BE2C (cell line): ENCODE data around the gene MYBPHL.

ENCODE experiments used
- DNase-seq: peaks from one replicate; pipeline ENCODE4 v3.0.0-alpha.2; 2020
- H3K27me3 ChIP-seq: fragments of 250-450 bp; sonication (Bioruptor Pico); 2 replicates; pipeline ENCODE4 v1.5.1; 2020; ENCODE audit warnings: mild to moderate bottlenecking
- H3K36me3 ChIP-seq: fragments of 250-450 bp; sonication (Bioruptor Pico); 2 replicates; pipeline ENCODE4 v1.5.1; 2020; ENCODE audit warnings: mild to moderate bottlenecking
- H3K4me1 ChIP-seq: fragments of 250-450 bp; sonication (Bioruptor Pico); 2 replicates; pipeline ENCODE4 v1.5.1; 2020
- H3K4me3 ChIP-seq: 2 replicates; pipeline ENCODE4 v1.5.1; 2011; ENCODE audit warnings: low read depth, low read length
- H3K9me3 ChIP-seq: fragments of 250-450 bp; sonication (Bioruptor Pico); 2 replicates; pipeline ENCODE4 v1.5.1; 2020
- CTCF ChIP-seq: IDR thresholded peaks from 2 replicates; pipeline ENCODE4 v1.5.1; 2012; ENCODE audit warnings: mild to moderate bottlenecking, low read depth, low read length

MYBPHL gene

DNA sequence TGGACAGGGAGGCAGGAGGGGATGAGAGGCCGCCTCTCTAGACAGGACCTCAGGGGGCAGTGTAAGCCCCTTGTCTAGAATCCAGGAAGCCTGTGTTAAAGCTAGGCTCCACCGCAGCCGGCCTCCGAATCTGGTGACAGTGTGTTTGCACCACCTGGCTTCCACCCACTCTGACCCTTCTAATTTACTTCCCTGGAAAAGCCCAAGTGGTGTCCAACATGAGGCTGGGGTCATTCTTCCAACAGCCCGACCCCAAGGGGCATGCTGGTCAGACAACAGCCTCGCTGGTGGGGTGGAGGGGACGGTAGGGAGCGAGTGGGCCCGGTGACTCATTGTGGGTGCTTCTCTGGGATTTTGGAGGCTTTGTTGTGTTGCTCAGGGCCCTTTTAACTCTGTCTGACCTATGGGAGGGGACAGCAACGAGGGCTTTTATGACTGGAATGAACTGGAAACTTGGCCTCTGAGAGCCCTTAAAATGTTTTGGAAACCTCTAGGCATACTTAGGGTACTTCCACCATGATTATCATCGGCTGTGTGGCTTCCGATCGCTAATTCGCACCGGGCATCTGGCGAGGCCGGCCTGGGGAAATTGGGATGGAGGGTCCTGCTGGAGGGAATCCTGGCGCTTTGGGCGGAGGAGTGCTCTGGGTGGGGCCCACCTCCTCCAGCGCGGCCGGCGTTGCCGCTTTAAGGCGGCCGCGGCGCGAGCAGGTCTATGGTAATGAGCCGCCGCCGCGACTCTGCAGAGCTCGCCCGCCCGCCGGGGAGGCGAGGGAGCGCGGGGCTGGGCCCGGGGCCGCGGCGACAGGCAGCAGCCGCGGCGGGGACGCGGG lies 57.8 kb downstream of the MYBPHL start, which contains the start of gene CELSR2:
Gene CELSR2, plus strand, starts transcription at position 743 of the 833 bp plus-strand sequence. CDS start 541 bp downstream, outside the sequence.
- Histone ChIP-seq H3K9me3 (no peaks in the 10 kb centered on the region), H3K36me3 (no peaks in the 10 kb centered on the region), H3K27me3 (no peaks in the 10 kb centered on the region), H3K4me3 (peak within 1 kb of the TSS; percentile 50), H3K4me1 (peaks cover 15% of the 10 kb centered on the region)
- DNase-seq, result peak; percentile 85
- TF ChIP-seq CTCF, result no peak

DNA sequence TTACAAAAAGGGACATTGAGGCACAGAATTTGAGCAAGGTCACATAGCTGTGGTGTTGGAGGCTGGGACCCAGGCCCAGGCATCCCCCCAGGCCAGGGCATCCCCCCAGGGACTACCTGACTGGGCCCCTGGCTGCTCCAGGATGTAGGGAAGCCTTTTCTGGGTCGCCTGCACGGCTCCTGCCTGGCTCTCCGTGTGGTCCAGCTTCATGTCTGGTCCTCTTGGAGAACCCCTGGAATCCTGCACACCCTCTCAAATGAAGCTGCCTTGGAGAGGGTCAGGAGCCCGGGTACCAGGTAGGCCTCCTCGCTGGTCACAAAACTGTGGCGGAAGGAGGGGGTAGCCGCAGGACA lies 58.4 kb downstream of the MYBPHL start:
- Histone ChIP-seq H3K4me1 (peaks cover 10% of the 10 kb centered on the region), H3K27me3 (no peaks in the 10 kb centered on the region), H3K9me3 (no peaks in the 10 kb centered on the region), H3K4me3 (no peak overlapping the region), H3K36me3 (no peaks in the 10 kb centered on the region)
- no peak for TF ChIP-seq CTCF
- no peak for DNase-seq

- H3K36me3 ChIP-seq, result no peaks in the 10 kb centered on the region
- no peak overlapping the region for H3K4me3 ChIP-seq
- H3K9me3 ChIP-seq, result no peaks in the 10 kb centered on the region
- 0 out of 2 replicates have a peak, but pooled peaks cover 5% of the 10 kb centered on the region for H3K4me1 ChIP-seq
- H3K27me3 ChIP-seq, result no peaks in the 10 kb centered on the region
- TF ChIP-seq CTCF, result no peak
- no peak for DNase-seq
These were observed 59.1 kb downstream of the MYBPHL start for GRCh38 chr1:109247401-109248365.

GRCh38 chr1:109246141-109246551 lies 60.7 kb downstream of the MYBPHL start:
- Histone ChIP-seq H3K27me3 (no peaks in the 10 kb centered on the region), H3K4me1 (0 out of 2 replicates have a peak, but pooled peaks cover 5% of the 10 kb centered on the region), H3K4me3 (no peak overlapping the region), H3K9me3 (no peaks in the 10 kb centered on the region), H3K36me3 (no peaks in the 10 kb centered on the region)
- no peak for TF ChIP-seq CTCF
- DNase-seq, result no peak

DNA sequence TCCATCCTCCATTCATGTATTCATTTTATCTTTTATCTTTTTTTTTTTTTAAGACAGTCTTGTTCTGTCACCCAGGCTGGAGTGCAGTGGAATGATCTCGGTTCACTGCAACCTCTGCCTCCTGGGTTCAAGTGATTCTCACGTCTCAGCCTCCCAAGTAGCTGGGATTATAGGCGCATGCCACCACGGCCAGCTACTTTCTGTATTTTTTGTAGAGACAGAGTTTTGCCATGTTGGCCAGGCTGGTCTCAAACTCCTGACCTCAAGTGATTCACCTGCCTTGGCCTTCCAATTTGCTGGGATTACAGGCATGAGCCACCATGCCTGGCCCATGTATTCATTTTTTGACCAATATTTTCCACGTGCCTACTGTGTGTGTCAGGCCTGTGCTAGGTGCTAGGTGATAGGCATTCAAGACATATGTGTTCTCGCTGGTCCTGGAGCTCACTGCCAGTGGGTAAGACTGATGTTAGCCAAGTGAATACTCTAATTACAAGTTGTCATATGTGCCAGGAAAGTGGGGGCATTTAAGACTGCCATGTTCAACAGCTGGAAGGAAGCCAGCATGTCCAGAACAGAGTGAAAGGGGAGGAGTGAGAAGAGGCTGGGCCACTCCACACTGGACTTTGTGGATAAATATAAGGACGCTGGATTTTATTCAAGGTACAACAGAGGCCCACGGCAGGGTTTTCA lies 62.8 kb downstream of the MYBPHL start:
- no peak for DNase-seq
- Histone ChIP-seq H3K9me3 (no peaks in the 10 kb centered on the region), H3K36me3 (peaks cover 6% of the 10 kb centered on the region), H3K27me3 (no peaks in the 10 kb centered on the region), H3K4me1 (peaks cover 9% of the 10 kb centered on the region; the same call in 1 of the 2 replicates), H3K4me3 (no peak overlapping the region)
- no peak for TF ChIP-seq CTCF
